OCI-LY1 (cell line): ENCODE data around the gene NOS3.
A peak's percentile ranks its signal among the peaks of the same experiment; 100 is the strongest.

Experiments
- H2AFZ ChIP-seq: fragments of 200-600 bp; sonication (generic), shearing (Covaris generic); 2 replicates; pipeline ENCODE4 v1.6.0; 2014; ENCODE audit warnings: antibody characterized with exemption, mild to moderate bottlenecking, low read length
- H3F3A ChIP-seq: fragments of 200-600 bp; sonication (generic), shearing (Covaris generic); 2 replicates; pipeline ENCODE4 v1.6.0; 2014; ENCODE audit warnings: mild to moderate bottlenecking, antibody characterized with exemption, low read length, moderate library complexity; ENCODE audit not compliant: insufficient read depth
- H3K27ac ChIP-seq: fragments of 200-600 bp; sonication (generic); 2 replicates; pipeline ENCODE4 v1.5.1; 2014; ENCODE audit warnings: low read length, mixed run types, mild to moderate bottlenecking, low read depth; ENCODE audit not compliant: poor library complexity, severe bottlenecking
- H3K27me3 ChIP-seq: fragments of 200-600 bp; sonication (generic); 2 replicates; pipeline ENCODE4 v1.6.0; 2014; ENCODE audit warnings: antibody characterized with exemption, mild to moderate bottlenecking, low read length, moderate library complexity; ENCODE audit not compliant: insufficient read depth
- H3K36me3 ChIP-seq: fragments of 200-600 bp; sonication (generic); 2 replicates; pipeline ENCODE4 v1.6.1; 2014; ENCODE audit warnings: mild to moderate bottlenecking, antibody characterized with exemption, low read length, moderate library complexity, mixed read lengths; ENCODE audit not compliant: insufficient read depth
- H3K4me1 ChIP-seq: fragments of 200-600 bp; sonication (generic); 2 replicates; pipeline ENCODE4 v1.5.1; 2014; ENCODE audit warnings: mild to moderate bottlenecking, low read length, moderate library complexity; ENCODE audit not compliant: insufficient read depth, severe bottlenecking
- H3K4me2 ChIP-seq: fragments of 200-600 bp; sonication (generic), shearing (Covaris generic); 2 replicates; pipeline ENCODE4 v1.6.1; 2014; ENCODE audit warnings: low read length
- H3K4me3 ChIP-seq: fragments of 200-600 bp; sonication (generic); 2 replicates; pipeline ENCODE4 v1.5.1; 2014; ENCODE audit warnings: low read length, low read depth, mild to moderate bottlenecking, mixed read lengths; ENCODE audit not compliant: poor library complexity, severe bottlenecking
- H3K79me2 ChIP-seq: fragments of 200-600 bp; shearing (Covaris generic); 2 replicates; pipeline ENCODE4 v1.6.1; 2016; ENCODE audit warnings: mixed run types, low read length, mixed read lengths; ENCODE audit not compliant: insufficient read depth
- H3K9ac ChIP-seq: fragments of 200-600 bp; sonication (generic), shearing (Covaris generic); 2 replicates; pipeline ENCODE4 v1.6.1; 2014; ENCODE audit warnings: mild to moderate bottlenecking, low read length, mixed read lengths
- H3K9me2 ChIP-seq: fragments of 200-600 bp; sonication (generic), shearing (Covaris generic); 2 replicates; pipeline ENCODE4 v1.6.1; 2014; ENCODE audit warnings: low read depth, mild to moderate bottlenecking, low read length, mixed read lengths
- H3K9me3 ChIP-seq: fragments of 200-600 bp; shearing (Covaris generic); 2 replicates; pipeline ENCODE4 v1.6.1; 2014; ENCODE audit warnings: low read length, mixed read lengths
- H4K20me1 ChIP-seq: fragments of 200-600 bp; sonication (generic), shearing (Covaris generic); 2 replicates; pipeline ENCODE4 v1.6.0; 2016; ENCODE audit warnings: mild to moderate bottlenecking, low read length; ENCODE audit not compliant: insufficient read depth
- EZH2 ChIP-seq: fragments of 200-600 bp; sonication (generic), shearing (Covaris generic); IDR thresholded peaks from 2 replicates; pipeline ENCODE4 v1.8.0; 2017; ENCODE audit warnings: borderline replicate concordance, mixed run types, mild to moderate bottlenecking, antibody characterized with exemption, low read length, moderate library complexity, mixed read lengths
- TF ChIP-seq, protein P1 (sequence below): fragments of 200-600 bp; sonication (generic), shearing (Covaris generic); IDR thresholded peaks from 2 replicates; pipeline ENCODE4 v1.5.1; 2017; ENCODE audit warnings: mild to moderate bottlenecking, antibody characterized with exemption, low read length, moderate library complexity, mixed read lengths

NOS3 gene

DNA sequence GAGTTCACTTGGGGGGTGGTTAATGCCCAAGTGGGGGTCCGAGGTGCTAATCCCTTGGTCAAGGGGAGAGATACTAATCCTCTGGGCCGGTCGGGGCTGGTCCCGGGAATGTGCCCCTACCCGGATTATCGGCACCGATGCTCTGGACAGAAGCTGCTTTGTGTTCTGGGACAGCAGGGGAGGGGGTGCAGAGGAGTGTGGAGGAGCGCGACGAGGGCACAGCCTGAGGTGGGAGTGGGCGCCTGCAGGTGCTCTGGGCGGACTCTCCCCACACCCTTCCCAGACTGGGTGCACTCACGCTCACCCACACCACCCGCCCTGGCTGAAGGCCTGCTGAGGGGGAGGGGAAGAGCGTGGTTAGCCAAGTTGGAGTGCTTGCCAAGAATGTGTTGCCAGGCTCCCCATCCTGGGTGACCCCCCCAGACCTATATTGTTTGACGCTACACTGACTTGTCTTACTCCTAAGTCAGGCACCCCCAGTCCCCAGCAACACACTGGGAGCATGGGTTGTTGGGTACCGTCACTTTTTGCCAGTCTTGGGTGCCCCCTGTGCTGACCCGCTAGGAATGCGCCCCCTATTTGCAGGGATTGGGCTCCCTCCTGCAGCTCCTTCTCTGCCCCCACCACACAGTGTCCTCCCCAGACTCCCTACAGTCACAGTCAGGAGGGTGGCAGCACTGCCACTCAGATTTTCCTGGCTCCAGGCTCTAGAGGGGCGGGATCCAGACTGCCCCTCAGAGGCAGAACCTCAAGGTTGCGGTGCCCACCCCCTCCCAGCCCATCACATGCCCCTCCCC, 69.8 kb downstream of the NOS3 start:
- peak overlapping the region; percentile 62 for H3K27ac ChIP-seq
- no peaks in the 10 kb centered on the region for H3K9me3 ChIP-seq
- peaks cover 41% of the 10 kb centered on the region for H3K4me1 ChIP-seq
- peaks cover 16% of the 10 kb centered on the region for H3K36me3 ChIP-seq
- H3K27me3 ChIP-seq = no peaks in the 10 kb centered on the region
- H3K79me2 ChIP-seq = no peaks in the 10 kb centered on the region; the same call in 1 of the 2 replicates
- no peak overlapping the region for H2AFZ ChIP-seq
- H3K9me2 ChIP-seq = no peaks in the 10 kb centered on the region
- H3K4me3 ChIP-seq = peak overlapping the region; percentile 90
- peak overlapping the region; percentile 79 for H3K9ac ChIP-seq
- TF ChIP-seq EZH2 = no peak
- TF ChIP-seq, protein P1, sequence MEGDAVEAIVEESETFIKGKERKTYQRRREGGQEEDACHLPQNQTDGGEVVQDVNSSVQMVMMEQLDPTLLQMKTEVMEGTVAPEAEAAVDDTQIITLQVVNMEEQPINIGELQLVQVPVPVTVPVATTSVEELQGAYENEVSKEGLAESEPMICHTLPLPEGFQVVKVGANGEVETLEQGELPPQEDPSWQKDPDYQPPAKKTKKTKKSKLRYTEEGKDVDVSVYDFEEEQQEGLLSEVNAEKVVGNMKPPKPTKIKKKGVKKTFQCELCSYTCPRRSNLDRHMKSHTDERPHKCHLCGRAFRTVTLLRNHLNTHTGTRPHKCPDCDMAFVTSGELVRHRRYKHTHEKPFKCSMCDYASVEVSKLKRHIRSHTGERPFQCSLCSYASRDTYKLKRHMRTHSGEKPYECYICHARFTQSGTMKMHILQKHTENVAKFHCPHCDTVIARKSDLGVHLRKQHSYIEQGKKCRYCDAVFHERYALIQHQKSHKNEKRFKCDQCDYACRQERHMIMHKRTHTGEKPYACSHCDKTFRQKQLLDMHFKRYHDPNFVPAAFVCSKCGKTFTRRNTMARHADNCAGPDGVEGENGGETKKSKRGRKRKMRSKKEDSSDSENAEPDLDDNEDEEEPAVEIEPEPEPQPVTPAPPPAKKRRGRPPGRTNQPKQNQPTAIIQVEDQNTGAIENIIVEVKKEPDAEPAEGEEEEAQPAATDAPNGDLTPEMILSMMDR = peak; percentile 55
- H3F3A ChIP-seq = 0 out of 2 replicates have a peak, but pooled peaks cover 7% of the 10 kb centered on the region
- H4K20me1 ChIP-seq = no peaks in the 10 kb centered on the region
- H3K4me2 ChIP-seq = peak overlapping the region; percentile 85

DNA sequence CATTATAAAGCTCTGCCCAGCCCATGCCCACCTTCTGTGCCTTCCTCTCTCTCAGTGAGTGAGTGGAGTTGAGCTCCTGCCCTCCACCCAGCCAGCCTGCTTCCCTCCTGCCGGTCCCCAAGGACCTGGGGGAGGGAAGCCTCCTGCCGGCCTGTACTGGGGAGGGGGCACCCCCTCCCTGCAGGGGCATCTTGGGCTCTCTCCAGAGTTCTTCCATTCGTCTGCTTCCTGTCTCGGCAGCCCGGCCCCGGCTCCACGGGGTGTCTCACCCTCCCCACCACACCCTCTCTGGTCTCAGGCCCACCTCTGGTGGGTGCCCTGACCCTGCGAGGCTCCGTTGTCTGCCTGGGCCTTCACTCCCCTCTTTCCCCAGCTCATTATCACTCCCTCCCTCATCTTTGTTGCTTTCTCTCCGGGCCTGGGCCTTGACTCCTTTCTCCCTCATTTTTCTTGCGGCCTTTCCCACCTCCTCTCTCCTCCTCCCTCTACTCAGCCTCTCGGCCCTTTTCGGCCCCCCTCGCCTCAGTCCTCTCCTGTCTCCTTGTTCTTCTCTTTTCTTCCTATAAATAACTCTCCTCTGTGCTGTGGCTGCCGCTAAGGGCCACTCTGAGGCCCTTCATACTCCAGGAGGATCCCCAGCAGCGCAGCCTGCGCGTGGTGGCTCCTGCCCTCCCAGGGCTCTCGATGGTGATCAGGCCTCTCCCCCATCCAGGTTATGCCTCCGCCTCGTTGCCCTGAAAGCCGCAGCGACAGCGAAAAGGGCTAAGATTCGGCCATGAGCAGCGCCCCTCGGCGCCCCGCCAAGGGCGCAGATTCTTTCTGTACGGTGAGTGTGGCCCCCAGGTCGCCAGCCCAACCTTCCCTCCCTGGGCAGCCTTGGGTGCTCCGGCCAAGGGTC, 70.6 kb downstream of the NOS3 start:
- no peaks in the 10 kb centered on the region for H3K9me3 ChIP-seq
- no peaks in the 10 kb centered on the region for H3K9me2 ChIP-seq
- H3K27ac ChIP-seq = peak overlapping the region; percentile 62
- peak overlapping the region; percentile 25; the same call in 1 of the 2 replicates for H3K9ac ChIP-seq
- H3K4me3 ChIP-seq = peak overlapping the region; percentile 90
- TF ChIP-seq, protein P1 = no peak
- TF ChIP-seq EZH2 = no peak
- H3K79me2 ChIP-seq = no peaks in the 10 kb centered on the region; the same call in 1 of the 2 replicates
- H3K36me3 ChIP-seq = peaks cover 23% of the 10 kb centered on the region
- H3K4me1 ChIP-seq = peaks cover 41% of the 10 kb centered on the region
- H4K20me1 ChIP-seq = no peaks in the 10 kb centered on the region
- H2AFZ ChIP-seq = no peak overlapping the region
- H3K4me2 ChIP-seq = peak overlapping the region; percentile 85
- 0 out of 2 replicates have a peak, but pooled peaks cover 7% of the 10 kb centered on the region for H3F3A ChIP-seq
- H3K27me3 ChIP-seq = no peaks in the 10 kb centered on the region

DNA sequence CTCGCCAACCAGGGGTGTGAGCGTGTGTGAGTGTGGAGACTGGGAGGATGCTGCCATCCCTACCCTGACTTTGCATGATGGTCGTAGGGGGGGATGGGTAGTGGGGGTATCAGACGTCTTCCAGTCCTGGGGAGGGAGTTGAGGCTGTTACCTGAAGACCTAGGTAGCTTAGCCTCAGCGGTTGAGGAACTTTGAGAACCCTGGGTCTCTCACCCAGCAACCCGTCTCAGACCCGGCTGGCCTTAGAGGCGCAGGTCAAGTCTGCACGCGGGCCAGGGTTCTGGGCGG, 71.2 kb downstream of the NOS3 start:
- Histone ChIP-seq H3K4me2 (no peak overlapping the region), H3K36me3 (peaks cover 29% of the 10 kb centered on the region), H3K4me3 (no peak overlapping the region), H2AFZ (no peak overlapping the region), H3K9me3 (no peaks in the 10 kb centered on the region), H3K79me2 (no peaks in the 10 kb centered on the region; the same call in 1 of the 2 replicates), H3K4me1 (peaks cover 36% of the 10 kb centered on the region), H4K20me1 (no peaks in the 10 kb centered on the region), H3F3A (0 out of 2 replicates have a peak, but pooled peaks cover 7% of the 10 kb centered on the region), H3K9ac (no peak overlapping the region), H3K27ac (no peak overlapping the region), H3K9me2 (no peaks in the 10 kb centered on the region), H3K27me3 (no peaks in the 10 kb centered on the region)
- no peak for TF ChIP-seq EZH2
- TF ChIP-seq, protein P1 = no peak
